Uterus (tissue), 4 donors: ENCODE measurements around the gene UPK3B. TPM values are rescaled to one million over a fixed set of nuclear protein-coding genes. Genes with fewer than 3 reads are reported as not detected.
"Not testable (repeated sequence)": the region's sequence is repeated elsewhere in the genome, so short reads cannot be mapped to it uniquely, and the experiment has no call there.

Experiments
- DNase-seq, 2 donors: peaks; one replicate each; pipeline ENCODE4 v3.0.0-alpha.2; 2019 to 2020
- H3K27ac ChIP-seq, 2 donors: fragments of 200-600 bp; sonication (generic); 1 replicate in 1 of 2; 2 replicates in 1 of 2; pipeline ENCODE4 v1.5.1; 2016 to 2018
- H3K27me3 ChIP-seq, 2 donors: fragments of 200-600 bp; sonication (generic); one replicate each; pipeline ENCODE4 v1.5.1; 2018 to 2019; ENCODE audit warnings: control low read depth in 1 of 2
- H3K36me3 ChIP-seq, 2 donors: fragments of 200-600 bp; sonication (generic); one replicate each; pipeline ENCODE4 v1.5.1; 2019; ENCODE audit warnings: control low read depth in 1 of 2
- H3K4me1 ChIP-seq, 2 donors: fragments of 200-600 bp; sonication (generic); one replicate each; pipeline ENCODE4 v1.5.1; 2018 to 2019; ENCODE audit warnings: control low read depth in 1 of 2
- H3K4me3 ChIP-seq, 2 donors: fragments of 200-600 bp; sonication (generic); 1 replicate in 1 of 2; 2 replicates in 1 of 2; pipeline ENCODE4 v1.5.1; 2018 to 2019; ENCODE audit warnings: mild to moderate bottlenecking in 1 of 2
- H3K9me3 ChIP-seq, 2 donors: fragments of 200-600 bp; sonication (generic); one replicate each; pipeline ENCODE4 v1.5.1; 2019; ENCODE audit warnings: control low read depth in 1 of 2
- POLR2A ChIP-seq, 2 donors: fragments of 450-650 bp; IDR thresholded peaks; one replicate each; pipeline ENCODE4 v1.6.1; 2016; ENCODE audit warnings: antibody characterized with exemption in 2 of 2, mild to moderate bottlenecking in 1 of 2, moderate library complexity in 1 of 2
- intact Hi-C: fragments of 100-400 bp; cut with DNase I; formaldehyde crosslinking; loops from one replicate; pipeline ENCODE4 v1.15.1; 2023; ENCODE audit warnings: low total_unique reads
- total RNA-seq, 4 donors: library from RNA; depleted of rRNA in 3 of 4; stranded (reverse); fragments of >200 nt in 3 of 4; gene quantifications; one replicate each; pipeline versions ENCODE4 v1.1.0 to v1.2.4, GENCODE V29; 2014 to 2023
- TF ChIP-seq, protein P1 (sequence below), 4 experiments: fragments of 200-600 bp in 2 of 4; fragments of 450-650 bp in 2 of 4; sonication (generic) in 2 of 4; IDR thresholded peaks; one replicate each; pipeline ENCODE4 v1.5.1; 2016 to 2019; ENCODE audit warnings: antibody characterized with exemption in 4 of 4, mild to moderate bottlenecking in 2 of 4, moderate library complexity in 1 of 4
- donor health status: DM: yes; HTN: yes; CAD: no.

UPK3B gene
- total RNA-seq, 4 donors from 2014 or later = 2.0 to 7.3 (median 2.8) TPM; not detected in 1

GRCh38 chr7:76506081-76506440, 4.3 kb upstream of the UPK3B start:
- Histone ChIP-seq H3K36me3 (no peaks in the 10 kb centered on the region), H3K9me3 (no peaks in the 10 kb centered on the region), H3K4me3 (no peak overlapping the region), H3K27ac (no peak overlapping the region), H3K4me1 (no peaks in the 10 kb centered on the region), H3K27me3 (no peaks in the 10 kb centered on the region)
- DNase-seq = no peak
- TF ChIP-seq, protein P1, sequence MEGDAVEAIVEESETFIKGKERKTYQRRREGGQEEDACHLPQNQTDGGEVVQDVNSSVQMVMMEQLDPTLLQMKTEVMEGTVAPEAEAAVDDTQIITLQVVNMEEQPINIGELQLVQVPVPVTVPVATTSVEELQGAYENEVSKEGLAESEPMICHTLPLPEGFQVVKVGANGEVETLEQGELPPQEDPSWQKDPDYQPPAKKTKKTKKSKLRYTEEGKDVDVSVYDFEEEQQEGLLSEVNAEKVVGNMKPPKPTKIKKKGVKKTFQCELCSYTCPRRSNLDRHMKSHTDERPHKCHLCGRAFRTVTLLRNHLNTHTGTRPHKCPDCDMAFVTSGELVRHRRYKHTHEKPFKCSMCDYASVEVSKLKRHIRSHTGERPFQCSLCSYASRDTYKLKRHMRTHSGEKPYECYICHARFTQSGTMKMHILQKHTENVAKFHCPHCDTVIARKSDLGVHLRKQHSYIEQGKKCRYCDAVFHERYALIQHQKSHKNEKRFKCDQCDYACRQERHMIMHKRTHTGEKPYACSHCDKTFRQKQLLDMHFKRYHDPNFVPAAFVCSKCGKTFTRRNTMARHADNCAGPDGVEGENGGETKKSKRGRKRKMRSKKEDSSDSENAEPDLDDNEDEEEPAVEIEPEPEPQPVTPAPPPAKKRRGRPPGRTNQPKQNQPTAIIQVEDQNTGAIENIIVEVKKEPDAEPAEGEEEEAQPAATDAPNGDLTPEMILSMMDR (IDR thresholded peaks at IDR 0.05) = no peak
- TF ChIP-seq POLR2A (IDR thresholded peaks at IDR 0.05) = no peak
- intact Hi-C loops = no loop called here

DNA sequence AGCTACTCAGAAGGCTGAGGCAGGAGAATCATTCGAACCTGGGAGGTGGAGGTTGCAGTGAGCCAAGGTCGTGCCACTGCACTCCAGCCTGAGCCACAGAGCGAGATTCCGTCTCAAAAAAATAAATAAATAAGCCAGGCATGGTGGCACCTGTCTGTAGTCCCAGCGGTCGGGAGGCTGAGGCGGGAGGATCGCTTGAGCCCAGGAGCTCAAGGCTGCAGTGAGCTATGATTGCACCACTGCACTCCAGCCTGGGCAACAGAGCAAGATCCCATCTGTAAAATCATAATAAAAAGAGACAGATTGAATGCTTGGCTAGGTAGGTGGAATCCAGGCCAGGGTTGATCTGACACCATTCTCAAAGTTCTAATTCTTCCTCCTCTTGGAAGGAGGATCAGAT, 3.7 kb upstream of the UPK3B start:
- H3K4me1 ChIP-seq, intact Hi-C loops, DNase-seq, H3K27ac ChIP-seq, H3K36me3 ChIP-seq, H3K4me3 ChIP-seq, H3K9me3 ChIP-seq, H3K27me3 ChIP-seq: not testable (repeated sequence)

GRCh38 chr7:76507723-76508406, 2.5 kb upstream of the UPK3B start:
- Histone ChIP-seq H3K9me3 (no peaks in the 10 kb centered on the region), H3K4me3 (no peak overlapping the region), H3K36me3 (no peaks in the 10 kb centered on the region), H3K27me3 (no peaks in the 10 kb centered on the region), H3K27ac (no peak overlapping the region), H3K4me1 (no peaks in the 10 kb centered on the region)
- DNase-seq = no peak
- no peak for TF ChIP-seq POLR2A (IDR thresholded peaks at IDR 0.05)
- TF ChIP-seq, protein P1 (IDR thresholded peaks at IDR 0.05) = no peak
- intact Hi-C loops = no loop called here

DNA sequence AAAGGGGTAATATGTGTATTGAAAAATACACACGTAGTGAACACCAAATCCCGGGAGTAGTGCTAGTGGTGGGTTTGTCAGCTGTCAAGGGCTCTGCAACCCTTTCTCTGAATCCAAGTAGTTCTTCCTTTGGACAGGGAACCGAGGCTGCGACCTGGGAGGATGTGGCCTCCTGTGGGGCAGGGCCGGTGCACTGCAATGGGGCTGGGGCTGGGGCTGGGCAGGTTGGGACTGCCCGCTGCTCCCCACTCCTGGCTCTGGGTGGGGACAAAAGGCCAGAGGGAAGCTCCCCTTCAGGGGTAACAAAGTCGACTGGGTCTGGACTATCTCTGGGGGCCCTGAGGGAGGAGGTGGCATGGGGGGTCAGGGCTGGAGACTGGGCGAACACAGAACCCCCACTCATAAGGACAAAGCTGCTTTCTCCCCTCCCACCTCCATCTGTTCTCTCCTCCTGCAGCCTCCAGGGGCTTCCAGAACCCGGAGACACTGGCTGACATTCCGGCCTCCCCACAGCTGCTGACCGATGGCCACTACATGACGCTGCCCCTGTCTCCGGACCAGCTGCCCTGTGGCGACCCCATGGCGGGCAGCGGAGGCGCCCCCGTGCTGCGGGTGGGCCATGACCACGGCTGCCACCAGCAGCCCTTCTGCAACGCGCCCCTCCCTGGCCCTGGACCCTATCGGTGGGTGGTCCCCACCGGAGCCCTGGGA, 1.0 kb downstream of the UPK3B start:
- H3K27me3 ChIP-seq, H3K27ac ChIP-seq, H3K36me3 ChIP-seq, H3K9me3 ChIP-seq, H3K4me1 ChIP-seq, intact Hi-C loops, DNase-seq, H3K4me3 ChIP-seq: not testable (repeated sequence)

GRCh38 chr7:76511911-76512885, 1.8 kb downstream of the UPK3B start:
- H3K27ac ChIP-seq, H3K4me1 ChIP-seq, intact Hi-C loops, H3K27me3 ChIP-seq, H3K9me3 ChIP-seq, H3K36me3 ChIP-seq, DNase-seq, H3K4me3 ChIP-seq: not testable (repeated sequence)

DNA sequence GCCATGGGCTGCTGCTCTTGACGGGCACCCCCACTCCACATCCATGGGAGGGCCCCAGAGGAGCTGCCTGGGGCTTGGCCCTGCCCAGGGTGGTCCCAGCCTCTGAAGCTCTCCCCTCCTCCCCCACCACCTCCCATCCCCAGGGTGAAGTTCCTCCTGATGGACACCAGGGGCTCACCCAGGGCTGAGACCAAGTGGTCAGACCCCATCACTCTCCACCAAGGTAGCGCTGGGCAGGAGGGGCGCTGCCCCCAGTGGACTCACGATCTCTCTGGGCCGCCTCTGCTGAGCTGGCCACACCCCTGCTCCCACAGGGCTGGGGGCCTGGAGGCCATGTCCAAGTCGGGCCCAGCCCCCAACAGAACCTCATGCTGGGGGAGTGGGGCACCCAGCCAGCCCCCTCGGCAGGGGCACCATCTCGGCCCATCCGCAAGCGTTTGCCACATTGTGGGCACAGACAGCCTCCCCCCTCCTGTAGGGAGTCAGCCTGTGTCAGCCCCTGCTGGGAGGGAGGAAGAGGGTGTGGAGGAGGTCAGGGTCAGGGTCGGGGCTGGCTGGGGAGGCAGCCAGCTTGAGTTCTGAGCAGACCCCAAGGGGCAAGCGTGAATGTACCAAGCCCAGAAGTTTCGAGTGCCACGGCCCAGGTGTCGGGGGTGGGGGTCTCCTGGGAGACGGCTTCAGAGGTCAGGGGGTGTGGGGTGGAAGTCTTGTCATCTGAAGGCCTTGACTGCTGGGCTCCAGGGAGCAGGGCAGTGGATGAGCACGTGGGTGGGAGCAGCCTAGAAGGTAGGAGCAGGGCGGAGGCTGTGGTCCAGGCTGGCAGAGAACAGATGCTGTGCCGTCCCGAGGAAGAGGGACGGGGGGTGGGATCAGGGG, 2.8 kb downstream of the UPK3B start:
- Histone ChIP-seq H3K27me3 (no peaks in the 10 kb centered on the region), H3K4me3 (no peak overlapping the region), H3K9me3 (no peaks in the 10 kb centered on the region), H3K36me3 (no peaks in the 10 kb centered on the region), H3K27ac (no peak overlapping the region), H3K4me1 (peaks cover 0 to 4% of the 10 kb centered on the region in 2 donors)
- intact Hi-C loops = no loop called here
- TF ChIP-seq POLR2A (IDR thresholded peaks at IDR 0.05) = no peak
- TF ChIP-seq, protein P1 (IDR thresholded peaks at IDR 0.05) = peak in 1 of 4 experiments; percentile 9
- DNase-seq = no peak
